Body of pancreas (tissue), 4 donors: ENCODE data around the gene MEF2B.

Experiments
- POLR2A ChIP-seq, 3 donors: fragments of 450-650 bp; IDR thresholded peaks; one replicate each; pipeline ENCODE4 v1.6.1; 2016; ENCODE audit warnings: antibody characterized with exemption in 3 of 3, mild to moderate bottlenecking in 2 of 3
- TF ChIP-seq, protein P1 (sequence below), 7 experiments: fragments of 450-650 bp in 4 of 7; fragments of 200-600 bp in 3 of 7; sonication (generic) in 3 of 7; IDR thresholded peaks; one replicate each; pipeline ENCODE4 v1.5.1; 2016 to 2019; ENCODE audit warnings: antibody characterized with exemption in 7 of 7

DNA sequence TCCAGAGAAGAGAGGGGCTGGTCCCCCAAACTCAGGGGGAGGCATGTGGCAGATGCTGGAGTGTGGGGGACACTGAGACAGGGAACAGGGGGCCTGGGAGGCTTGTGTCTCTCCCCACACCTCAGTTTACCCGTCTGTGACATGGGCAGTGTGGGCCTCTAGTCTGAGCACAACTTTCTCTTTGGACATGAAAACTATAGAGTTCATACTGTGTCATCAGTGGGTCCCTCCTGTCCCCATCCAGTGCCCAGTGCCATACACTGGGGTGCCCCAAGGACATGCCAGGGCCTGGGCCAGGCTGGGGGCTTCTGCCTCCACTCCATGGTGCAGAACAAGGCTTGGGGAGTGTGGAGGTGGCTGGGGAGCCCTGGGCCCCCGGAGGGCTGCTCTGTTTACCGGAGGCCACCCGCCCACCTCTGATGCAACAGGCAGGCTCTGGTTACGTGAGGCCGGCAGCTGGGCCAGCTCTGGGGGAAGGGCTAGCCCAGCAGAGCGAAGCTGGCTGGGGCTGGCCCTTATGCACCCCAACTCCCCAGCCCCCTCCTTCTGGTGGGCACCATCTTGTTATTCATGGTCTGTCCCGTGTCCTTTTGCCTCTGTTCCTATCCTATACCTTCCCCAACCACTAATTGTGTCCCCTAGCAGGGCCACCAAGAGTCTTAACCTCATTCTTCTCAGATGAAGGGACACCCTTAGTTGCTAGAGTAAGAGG, 1.9 kb upstream of the MEF2B start:
- TF ChIP-seq, protein P1, sequence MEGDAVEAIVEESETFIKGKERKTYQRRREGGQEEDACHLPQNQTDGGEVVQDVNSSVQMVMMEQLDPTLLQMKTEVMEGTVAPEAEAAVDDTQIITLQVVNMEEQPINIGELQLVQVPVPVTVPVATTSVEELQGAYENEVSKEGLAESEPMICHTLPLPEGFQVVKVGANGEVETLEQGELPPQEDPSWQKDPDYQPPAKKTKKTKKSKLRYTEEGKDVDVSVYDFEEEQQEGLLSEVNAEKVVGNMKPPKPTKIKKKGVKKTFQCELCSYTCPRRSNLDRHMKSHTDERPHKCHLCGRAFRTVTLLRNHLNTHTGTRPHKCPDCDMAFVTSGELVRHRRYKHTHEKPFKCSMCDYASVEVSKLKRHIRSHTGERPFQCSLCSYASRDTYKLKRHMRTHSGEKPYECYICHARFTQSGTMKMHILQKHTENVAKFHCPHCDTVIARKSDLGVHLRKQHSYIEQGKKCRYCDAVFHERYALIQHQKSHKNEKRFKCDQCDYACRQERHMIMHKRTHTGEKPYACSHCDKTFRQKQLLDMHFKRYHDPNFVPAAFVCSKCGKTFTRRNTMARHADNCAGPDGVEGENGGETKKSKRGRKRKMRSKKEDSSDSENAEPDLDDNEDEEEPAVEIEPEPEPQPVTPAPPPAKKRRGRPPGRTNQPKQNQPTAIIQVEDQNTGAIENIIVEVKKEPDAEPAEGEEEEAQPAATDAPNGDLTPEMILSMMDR (IDR thresholded peaks at IDR 0.05): no peak
- no peak for TF ChIP-seq POLR2A (IDR thresholded peaks at IDR 0.05)
